ENCODE data around the gene SHD. TPM values are rescaled to one million over a fixed set of nuclear protein-coding genes. Genes with fewer than 3 reads are reported as not detected.

Gene SHD
- total and polyA plus RNA-seq, 2 experiments from 2014 or later = 93.2 to 144 TPM

DNA sequence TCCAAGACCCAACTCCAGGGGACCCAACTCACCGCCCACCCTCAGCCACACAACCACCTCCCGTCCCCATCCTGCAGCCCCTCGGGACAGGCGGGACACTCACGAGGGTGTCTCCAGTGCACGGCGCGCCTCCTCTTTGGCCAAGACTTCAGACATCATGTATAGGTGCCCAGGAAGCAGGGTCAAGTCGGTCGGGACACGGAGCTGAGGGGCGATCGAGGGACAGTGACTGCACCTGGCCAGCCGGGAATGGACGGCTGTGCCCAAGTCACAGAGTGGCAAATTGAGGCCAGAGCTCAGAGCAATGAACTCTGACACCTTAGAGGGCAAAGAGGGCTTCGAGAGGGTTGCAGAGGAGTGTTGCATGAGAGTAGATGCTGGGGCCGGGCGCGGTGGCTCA, 50.8 kb downstream of the SHD start:
- Histone ChIP-seq H3K27me3 (no peaks in the 10 kb centered on the region), H3K4me1 (ENCODE audit: low read depth) (no peaks in the 10 kb centered on the region), H3K36me3 (no peaks in the 10 kb centered on the region), H3K27ac (no peak overlapping the region), H3K9me3 (ENCODE audit: low read depth) (no peaks in the 10 kb centered on the region), H3K4me3 (no peak overlapping the region)
- TF ChIP-seq, protein P1, sequence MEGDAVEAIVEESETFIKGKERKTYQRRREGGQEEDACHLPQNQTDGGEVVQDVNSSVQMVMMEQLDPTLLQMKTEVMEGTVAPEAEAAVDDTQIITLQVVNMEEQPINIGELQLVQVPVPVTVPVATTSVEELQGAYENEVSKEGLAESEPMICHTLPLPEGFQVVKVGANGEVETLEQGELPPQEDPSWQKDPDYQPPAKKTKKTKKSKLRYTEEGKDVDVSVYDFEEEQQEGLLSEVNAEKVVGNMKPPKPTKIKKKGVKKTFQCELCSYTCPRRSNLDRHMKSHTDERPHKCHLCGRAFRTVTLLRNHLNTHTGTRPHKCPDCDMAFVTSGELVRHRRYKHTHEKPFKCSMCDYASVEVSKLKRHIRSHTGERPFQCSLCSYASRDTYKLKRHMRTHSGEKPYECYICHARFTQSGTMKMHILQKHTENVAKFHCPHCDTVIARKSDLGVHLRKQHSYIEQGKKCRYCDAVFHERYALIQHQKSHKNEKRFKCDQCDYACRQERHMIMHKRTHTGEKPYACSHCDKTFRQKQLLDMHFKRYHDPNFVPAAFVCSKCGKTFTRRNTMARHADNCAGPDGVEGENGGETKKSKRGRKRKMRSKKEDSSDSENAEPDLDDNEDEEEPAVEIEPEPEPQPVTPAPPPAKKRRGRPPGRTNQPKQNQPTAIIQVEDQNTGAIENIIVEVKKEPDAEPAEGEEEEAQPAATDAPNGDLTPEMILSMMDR (IDR thresholded peaks at IDR 0.05; ENCODE audit: low read depth, low read length) = no peak
- DNase-seq (ENCODE audit: low read depth in 1 of 2, low spot score in 1 of 2) = no peak

DNA sequence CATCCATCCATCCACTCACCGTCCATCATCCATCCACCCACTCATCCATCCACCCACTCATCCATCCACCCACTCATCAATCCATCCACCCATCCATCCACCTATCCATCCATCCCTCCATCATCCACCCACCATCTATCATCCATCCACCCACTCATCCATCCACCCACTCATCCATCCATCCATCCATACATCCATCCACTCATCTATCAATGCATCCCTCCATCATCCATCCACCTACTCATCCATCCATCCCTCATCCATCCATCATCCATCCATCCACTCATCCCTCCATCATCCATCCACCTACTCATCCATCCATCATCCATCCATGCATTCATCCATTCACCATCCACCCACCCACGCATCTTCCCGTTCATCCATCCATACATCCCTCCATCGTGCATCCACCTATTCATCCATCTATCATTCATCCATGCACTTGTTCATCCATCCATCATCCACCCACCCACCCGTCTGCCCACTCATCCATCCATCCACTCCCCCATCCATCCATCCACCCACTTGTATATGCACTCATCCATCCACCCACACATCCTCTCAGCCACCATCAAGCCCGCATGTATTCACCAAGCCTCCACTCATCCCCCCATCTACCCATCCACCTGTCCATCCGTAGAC, 56.0 kb downstream of the SHD start:
- Histone ChIP-seq H3K36me3 (no peaks in the 10 kb centered on the region), H3K4me1 (ENCODE audit: low read depth) (peaks cover 13% of the 10 kb centered on the region), H3K27ac (no peak overlapping the region), H3K9me3 (ENCODE audit: low read depth) (no peaks in the 10 kb centered on the region), H3K4me3 (no peak overlapping the region), H3K27me3 (no peaks in the 10 kb centered on the region)
- TF ChIP-seq, protein P1 (IDR thresholded peaks at IDR 0.05; ENCODE audit: low read depth, low read length) = no peak
- no peak for DNase-seq (ENCODE audit: low read depth in 1 of 2, low spot score in 1 of 2)

GRCh38 chr19:4337906-4338440, 58.9 kb downstream of the SHD start:
- peak; percentile 46 to 49 for DNase-seq (ENCODE audit: low read depth in 1 of 2, low spot score in 1 of 2)
- no peaks in the 10 kb centered on the region for H3K9me3 ChIP-seq (ENCODE audit: low read depth)
- no peaks in the 10 kb centered on the region for H3K36me3 ChIP-seq
- H3K27me3 ChIP-seq = no peaks in the 10 kb centered on the region
- peak overlapping the region; percentile 60 for H3K27ac ChIP-seq
- TF ChIP-seq, protein P1 (IDR thresholded peaks at IDR 0.05; ENCODE audit: low read depth, low read length) = no peak
- H3K4me3 ChIP-seq = peak overlapping the region; percentile 6
- H3K4me1 ChIP-seq (ENCODE audit: low read depth) = peaks cover 17% of the 10 kb centered on the region

GRCh38 chr19:4338441-4339355, 59.6 kb downstream of the SHD start, which contains the start of gene STAP2:
Gene STAP2 (minus strand): TSS chr19:4338827. CDS start chr19:4338753, 74 bp downstream.
- Histone ChIP-seq H3K27ac (peak within 1 kb of the TSS; percentile 60), H3K4me1 (ENCODE audit: low read depth) (peaks cover 17% of the 10 kb centered on the region), H3K9me3 (ENCODE audit: low read depth) (no peaks in the 10 kb centered on the region), H3K27me3 (no peaks in the 10 kb centered on the region), H3K4me3 (peak within 1 kb of the TSS; percentile 6), H3K36me3 (no peaks in the 10 kb centered on the region)
- TF ChIP-seq, protein P1 (IDR thresholded peaks at IDR 0.05; ENCODE audit: low read depth, low read length) = no peak
- peak; percentile 17 to 33 for DNase-seq (ENCODE audit: low read depth in 1 of 2, low spot score in 1 of 2)

Other genes with a start within 250 kb of the SHD start
- gene ZBTB7A, start 212.4 kb upstream of the SHD start, total RNA-seq = 14.6 and 20.5 TPM in 2 replicates
- 17.2 and 18.6 TPM in 2 replicates for gene ZBTB7A, start 212.4 kb upstream of the SHD start, polyA plus RNA-seq
- 220 and 240 TPM in 2 replicates for gene MAP2K2, start 155.1 kb upstream of the SHD start, total RNA-seq
- gene MAP2K2, start 155.1 kb upstream of the SHD start, polyA plus RNA-seq = 217 and 219 TPM in 2 replicates
- gene CREB3L3, start 125.6 kb upstream of the SHD start, total RNA-seq = not detected in 2 replicates
- gene CREB3L3, start 125.6 kb upstream of the SHD start, polyA plus RNA-seq = not detected in 2 replicates
- 29.5 and 34.2 TPM in 2 replicates for gene SIRT6, start 96.7 kb upstream of the SHD start, total RNA-seq
- 8.8 and 11.3 TPM in 2 replicates for gene SIRT6, start 96.7 kb upstream of the SHD start, polyA plus RNA-seq
- 4.6 and 7.4 TPM in 2 replicates for gene ANKRD24, start 96.6 kb upstream of the SHD start, total RNA-seq
- 3.5 and 6.2 TPM in 2 replicates for gene ANKRD24, start 96.6 kb upstream of the SHD start, polyA plus RNA-seq
- gene EBI3, start 49.7 kb upstream of the SHD start, total RNA-seq = not detected in 2 replicates
- gene EBI3, start 49.7 kb upstream of the SHD start, polyA plus RNA-seq = 0.44 TPM in 1 of 2 replicates, not detected in the other
- gene YJU2, start 32.2 kb upstream of the SHD start, total RNA-seq = 27.5 and 30.4 TPM in 2 replicates
- gene YJU2, start 32.2 kb upstream of the SHD start, polyA plus RNA-seq = 19.1 and 24.7 TPM in 2 replicates
- 0.92 and 2.5 TPM in 2 replicates for gene TMIGD2, start 23.1 kb downstream of the SHD start, total RNA-seq
- 0.84 and 2.9 TPM in 2 replicates for gene TMIGD2, start 23.1 kb downstream of the SHD start, polyA plus RNA-seq
- 16.3 and 24.7 TPM in 2 replicates for gene FSD1, start 25.3 kb downstream of the SHD start, total RNA-seq
- 18.5 and 23.2 TPM in 2 replicates for gene FSD1, start 25.3 kb downstream of the SHD start, polyA plus RNA-seq
- 12.3 and 18.0 TPM in 2 replicates for gene STAP2, start 59.6 kb downstream of the SHD start, total RNA-seq
- gene STAP2, start 59.6 kb downstream of the SHD start, polyA plus RNA-seq = 18.7 and 20.3 TPM in 2 replicates
- gene MPND, start 64.3 kb downstream of the SHD start, total RNA-seq = 14.4 and 19.8 TPM in 2 replicates
- gene MPND, start 64.3 kb downstream of the SHD start, polyA plus RNA-seq = 19.2 and 24.3 TPM in 2 replicates
- 87.2 and 97.9 TPM in 2 replicates for gene SH3GL1, start 121.3 kb downstream of the SHD start, total RNA-seq
- 92.6 and 92.8 TPM in 2 replicates for gene SH3GL1, start 121.3 kb downstream of the SHD start, polyA plus RNA-seq
- 15.3 and 20.0 TPM in 2 replicates for gene CHAF1A, start 123.4 kb downstream of the SHD start, total RNA-seq
- gene CHAF1A, start 123.4 kb downstream of the SHD start, polyA plus RNA-seq = 19.7 and 38.9 TPM in 2 replicates
- gene UBXN6, start 178.5 kb downstream of the SHD start, total RNA-seq = 147 and 192 TPM in 2 replicates
- gene UBXN6, start 178.5 kb downstream of the SHD start, polyA plus RNA-seq = 33.7 and 46.2 TPM in 2 replicates
- 186 and 246 TPM in 2 replicates for gene HDGFL2, start 193.0 kb downstream of the SHD start, total RNA-seq
- 123 and 140 TPM in 2 replicates for gene HDGFL2, start 193.0 kb downstream of the SHD start, polyA plus RNA-seq
- gene PLIN4, start 239.2 kb downstream of the SHD start, total RNA-seq = 0.07 and 0.42 TPM in 2 replicates
- gene PLIN4, start 239.2 kb downstream of the SHD start, polyA plus RNA-seq = 0.54 and 0.81 TPM in 2 replicates